H9 (cell line): ENCODE results near the gene TRABD2B. TPM values are rescaled to one million over a fixed set of nuclear protein-coding genes. Genes with fewer than 3 reads are reported as not detected.

Experiments used
- DNase-seq: peaks from one replicate; pipeline ENCODE4 v3.0.0-alpha.2; 2017
- H2AFZ ChIP-seq: one replicate; pipeline ENCODE4 v1.6.1; 2013; ENCODE audit warnings: mild to moderate bottlenecking, low read length, control low read depth, moderate library complexity
- H2AK5ac ChIP-seq: 2 replicates; pipeline ENCODE4 v1.6.1; 2013; ENCODE audit warnings: low read length, control low read depth, mixed read lengths; ENCODE audit not compliant: insufficient read length
- H2BK120ac ChIP-seq: one replicate; pipeline ENCODE4 v1.6.1; 2013; ENCODE audit warnings: low read depth, mild to moderate bottlenecking, low read length, control low read depth, inconsistent platforms; ENCODE audit not compliant: poor library complexity, severe bottlenecking
- H2BK12ac ChIP-seq: 2 replicates; pipeline ENCODE4 v1.6.1; 2013; ENCODE audit warnings: low read length, control low read depth, mixed read lengths, low read depth; ENCODE audit not compliant: insufficient read length
- H2BK15ac ChIP-seq: 2 replicates; pipeline ENCODE4 v1.6.1; 2013; ENCODE audit warnings: low read depth, low read length, control low read depth
- H2BK20ac ChIP-seq: one replicate; pipeline ENCODE4 v1.6.1; 2013; ENCODE audit warnings: low read depth, mild to moderate bottlenecking, low read length, control low read depth, inconsistent platforms; ENCODE audit not compliant: poor library complexity, severe bottlenecking
- H2BK5ac ChIP-seq: 2 replicates; pipeline ENCODE4 v1.6.1; 2013; ENCODE audit warnings: low read length, control low read depth, mixed read lengths; ENCODE audit not compliant: insufficient read length
- H3K14ac ChIP-seq: 2 replicates; pipeline ENCODE4 v1.6.1; 2013; ENCODE audit warnings: low read length, control low read depth; ENCODE audit not compliant: insufficient read depth
- H3K18ac ChIP-seq: 2 replicates; pipeline ENCODE4 v1.6.1; 2013; ENCODE audit warnings: low read depth, mild to moderate bottlenecking, mixed read lengths, low read length, control low read depth; ENCODE audit not compliant: insufficient read length
- H3K23ac ChIP-seq: 2 replicates; pipeline ENCODE4 v1.6.1; 2013; ENCODE audit warnings: low read length, control low read depth, mixed read lengths, low read depth; ENCODE audit not compliant: insufficient read length
- H3K23me2 ChIP-seq: 2 replicates; pipeline ENCODE4 v1.6.1; 2013; ENCODE audit warnings: low read depth, mild to moderate bottlenecking, mixed read lengths, low read length, control low read depth; ENCODE audit not compliant: insufficient read length, poor library complexity, severe bottlenecking
- H3K27ac ChIP-seq: 2 replicates; pipeline ENCODE4 v1.5.1; 2013; ENCODE audit warnings: low read length, control low read depth, mixed read lengths, low read depth; ENCODE audit not compliant: insufficient read length
- H3K27me3 ChIP-seq: 2 replicates; pipeline ENCODE4 v1.6.1; 2013; ENCODE audit warnings: low read length, control low read depth, inconsistent platforms; ENCODE audit not compliant: insufficient read depth
- H3K4ac ChIP-seq: 2 replicates; pipeline ENCODE4 v1.6.1; 2013; ENCODE audit warnings: low read depth, mild to moderate bottlenecking, control low read depth, inconsistent platforms, low read length, moderate library complexity
- H3K4me1 ChIP-seq: 2 replicates; pipeline ENCODE4 v1.6.1; 2013; ENCODE audit warnings: low read length, control low read depth, inconsistent platforms; ENCODE audit not compliant: insufficient read depth
- H3K4me2 ChIP-seq: 2 replicates; pipeline ENCODE4 v1.6.1; 2013; ENCODE audit warnings: low read length, control low read depth, mixed read lengths; ENCODE audit not compliant: insufficient read length, insufficient read depth
- H3K56ac ChIP-seq: 2 replicates; pipeline ENCODE4 v1.6.1; 2013; ENCODE audit warnings: low read depth, mild to moderate bottlenecking, mixed read lengths, low read length, control low read depth; ENCODE audit not compliant: insufficient read length
- H3K79me1 ChIP-seq: 2 replicates; pipeline ENCODE4 v1.6.1; 2013; ENCODE audit warnings: low read depth, mild to moderate bottlenecking, moderate library complexity, low read length, control low read depth, inconsistent platforms; ENCODE audit not compliant: insufficient read depth, poor library complexity, severe bottlenecking
- H3K79me2 ChIP-seq: 2 replicates; pipeline ENCODE4 v1.6.1; 2013; ENCODE audit warnings: low read length, control low read depth, inconsistent platforms; ENCODE audit not compliant: insufficient read depth
- H3K9ac ChIP-seq: 2 replicates; pipeline ENCODE4 v1.6.1; 2013; ENCODE audit warnings: low read length, control low read depth, mixed read lengths; ENCODE audit not compliant: insufficient read length; ENCODE audit errors: extremely low read depth
- H3K9me3 ChIP-seq: one replicate; pipeline ENCODE4 v1.6.1; 2013; ENCODE audit warnings: low read depth, low read length, inconsistent platforms; ENCODE audit not compliant: control insufficient read depth
- H3T11ph ChIP-seq: one replicate; pipeline ENCODE4 v1.6.1; 2013; ENCODE audit warnings: mild to moderate bottlenecking, low read length, control low read depth, inconsistent platforms
- H4K20me1 ChIP-seq: one replicate; pipeline ENCODE4 v1.6.1; 2013; ENCODE audit not compliant: control insufficient read depth, insufficient read length, insufficient read depth
- H4K5ac ChIP-seq: 2 replicates; pipeline ENCODE4 v1.6.1; 2013; ENCODE audit warnings: low read depth, mild to moderate bottlenecking, mixed read lengths, low read length, control low read depth; ENCODE audit not compliant: insufficient read length
- H4K8ac ChIP-seq: replicated peaks from 2 replicates; pipeline ENCODE4 v1.6.1; 2013; ENCODE audit warnings: low read length, control low read depth, mixed read lengths, low read depth; ENCODE audit not compliant: insufficient read length
- H4K91ac ChIP-seq: 2 replicates; pipeline ENCODE4 v1.6.1; 2013; ENCODE audit warnings: low read depth, mild to moderate bottlenecking, moderate library complexity, mixed read lengths, low read length, control low read depth; ENCODE audit not compliant: insufficient read length
- H3K27ac Mint-ChIP-seq, 3 experiments: 2 replicates in 2 of 3; 3 replicates in 1 of 3; pipeline ENCODE4 v1.8.0; 2020 to 2021; ENCODE audit warnings: mixed read lengths in 3 of 3, mild to moderate bottlenecking in 1 of 3, moderate library complexity in 1 of 3
- H3K27me3 Mint-ChIP-seq: 2 replicates; pipeline ENCODE4 v1.8.0; 2021; ENCODE audit warnings: low read depth, mild to moderate bottlenecking, moderate library complexity, mixed read lengths
- H3K36me3 Mint-ChIP-seq, 3 experiments: 2 replicates in 2 of 3; 3 replicates in 1 of 3; pipeline ENCODE4 v1.8.0; 2020 to 2021; ENCODE audit warnings: low read depth in 3 of 3, mixed read lengths in 3 of 3; ENCODE audit not compliant: insufficient read depth in 1 of 3
- H3K4me1 Mint-ChIP-seq, 2 experiments: 2 replicates each; pipeline ENCODE4 v1.8.0; 2020; ENCODE audit warnings: mixed read lengths in 2 of 2
- H3K4me3 Mint-ChIP-seq, 2 experiments: 2 replicates in 1 of 2; 3 replicates in 1 of 2; pipeline ENCODE4 v1.8.0; 2020 to 2021; ENCODE audit warnings: mild to moderate bottlenecking in 2 of 2, mixed read lengths in 2 of 2, moderate library complexity in 1 of 2
- H3K9me3 Mint-ChIP-seq, 2 experiments: 2 replicates in 1 of 2; 3 replicates in 1 of 2; pipeline ENCODE4 v1.8.0; 2020; ENCODE audit warnings: mild to moderate bottlenecking in 2 of 2, mixed read lengths in 2 of 2, moderate library complexity in 1 of 2
- WGBS: extraction: QIAGEN DNeasy Blood & Tissue Kit; methylation state at CpG from one replicate; pipeline ENCODE4 v1.1.7; 2013; ENCODE audit warnings: missing lambda C conversion rate, low lambda C conversion rate, mixed read lengths; ENCODE audit not compliant: insufficient read length; ENCODE audit errors: extremely low coverage; 5-methylcytosine and 5-hydroxymethylcytosine counted together
- total RNA-seq: library from RNA; stranded (reverse); gene quantifications from 2 replicates; pipeline ENCODE4 v1.2.1, GENCODE V29; 2021
- TF ChIP-seq, protein P1 (sequence below): fragments of 200-600 bp; sonication (generic); conservative IDR thresholded peaks from 3 replicates; pipeline ENCODE4 v1.8.0; 2021; ENCODE audit warnings: antibody characterized with exemption, mild to moderate bottlenecking

The TRABD2B gene
- total RNA-seq, 1 experiment from 2014 or later = 2.3 TPM

- Mint-ChIP-seq H3K27me3 (peaks cover 39% of the 10 kb centered on the region), H3K4me1 (peaks cover 51 to 58% of the 10 kb centered on the region in 2 experiments), H3K27ac (no peak overlapping the region), H3K9me3 (no peaks in the 10 kb centered on the region; a peak in 1 of 5 replicates), H3K4me3 (no peak overlapping the region), H3K36me3 (peaks cover 4 to 16% (median 9%) of the 10 kb centered on the region in 3 experiments; a peak in 5 of 7 replicates)
- no peak for DNase-seq
- Histone ChIP-seq H3K4me1 (peaks cover 13% of the 10 kb centered on the region; the same call in 1 of the 2 replicates), H3K18ac (no peak overlapping the region), H2BK12ac (no peak overlapping the region), H3K27me3 (no peaks in the 10 kb centered on the region; the same call in 1 of the 2 replicates), H3T11ph (no peak overlapping the region), H4K91ac (no peak overlapping the region), H4K5ac (no peak overlapping the region), H2BK5ac (no peak overlapping the region), H3K23ac (no peak overlapping the region), H4K20me1 (no peaks in the 10 kb centered on the region), H3K23me2 (peaks cover 11% of the 10 kb centered on the region), H3K56ac (no peak overlapping the region), H2BK20ac (no peak overlapping the region), H2BK120ac (no peak overlapping the region), H3K4me2 (no peak overlapping the region), H2BK15ac (no peak overlapping the region), H3K27ac (no peak overlapping the region), H3K79me1 (no peaks in the 10 kb centered on the region), H3K79me2 (no peaks in the 10 kb centered on the region), H3K9ac (no peak overlapping the region), H3K4ac (no peak overlapping the region), H3K14ac (no peak overlapping the region), H3K9me3 (no peaks in the 10 kb centered on the region), H2AK5ac (no peak overlapping the region), H2AFZ (no peak overlapping the region), H4K8ac (no peak overlapping the region)
- WGBS = no CpG with 5 or more reads among the region's 11 CpGs
- TF ChIP-seq, protein P1, sequence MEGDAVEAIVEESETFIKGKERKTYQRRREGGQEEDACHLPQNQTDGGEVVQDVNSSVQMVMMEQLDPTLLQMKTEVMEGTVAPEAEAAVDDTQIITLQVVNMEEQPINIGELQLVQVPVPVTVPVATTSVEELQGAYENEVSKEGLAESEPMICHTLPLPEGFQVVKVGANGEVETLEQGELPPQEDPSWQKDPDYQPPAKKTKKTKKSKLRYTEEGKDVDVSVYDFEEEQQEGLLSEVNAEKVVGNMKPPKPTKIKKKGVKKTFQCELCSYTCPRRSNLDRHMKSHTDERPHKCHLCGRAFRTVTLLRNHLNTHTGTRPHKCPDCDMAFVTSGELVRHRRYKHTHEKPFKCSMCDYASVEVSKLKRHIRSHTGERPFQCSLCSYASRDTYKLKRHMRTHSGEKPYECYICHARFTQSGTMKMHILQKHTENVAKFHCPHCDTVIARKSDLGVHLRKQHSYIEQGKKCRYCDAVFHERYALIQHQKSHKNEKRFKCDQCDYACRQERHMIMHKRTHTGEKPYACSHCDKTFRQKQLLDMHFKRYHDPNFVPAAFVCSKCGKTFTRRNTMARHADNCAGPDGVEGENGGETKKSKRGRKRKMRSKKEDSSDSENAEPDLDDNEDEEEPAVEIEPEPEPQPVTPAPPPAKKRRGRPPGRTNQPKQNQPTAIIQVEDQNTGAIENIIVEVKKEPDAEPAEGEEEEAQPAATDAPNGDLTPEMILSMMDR = no peak
Observed at GRCh38 chr1:47987601-47988000, 9.6 kb downstream of the TRABD2B start.
